ENCODE data around the gene OR1E1. TPM values are rescaled to one million over a fixed set of nuclear protein-coding genes. Genes with fewer than 3 reads are reported as not detected.
A peak's percentile ranks its signal among the peaks of the same experiment; 100 is the strongest.
"Not testable (repeated sequence)": the region's sequence is repeated elsewhere in the genome, so short reads cannot be mapped to it uniquely, and the experiment has no call there.

The OR1E1 gene
- not detected for polyA plus RNA-seq

GRCh38 chr17:3398310-3398709, at the start of gene OR1E1:
Gene OR1E1, minus strand, starts transcription at chr17:3398410. Its CDS starts 0 bp downstream, at chr17:3398410.
- peaks cover 0 to 4% (median 2%) of the 10 kb centered on the region in 3 donors for H3K9me3 Mint-ChIP-seq
- peaks cover 9% of the 10 kb centered on the region for H3K27me3 Mint-ChIP-seq
- H3K4me3 Mint-ChIP-seq, result no peak within 1 kb of the TSS
- peaks cover 1% of the 10 kb centered on the region for H3K36me3 Mint-ChIP-seq
- no peak within 1 kb of the TSS for H3K27ac Mint-ChIP-seq
- peaks cover 0 to 1% (median 0%) of the 10 kb centered on the region in 3 donors for H3K4me1 Mint-ChIP-seq

DNA sequence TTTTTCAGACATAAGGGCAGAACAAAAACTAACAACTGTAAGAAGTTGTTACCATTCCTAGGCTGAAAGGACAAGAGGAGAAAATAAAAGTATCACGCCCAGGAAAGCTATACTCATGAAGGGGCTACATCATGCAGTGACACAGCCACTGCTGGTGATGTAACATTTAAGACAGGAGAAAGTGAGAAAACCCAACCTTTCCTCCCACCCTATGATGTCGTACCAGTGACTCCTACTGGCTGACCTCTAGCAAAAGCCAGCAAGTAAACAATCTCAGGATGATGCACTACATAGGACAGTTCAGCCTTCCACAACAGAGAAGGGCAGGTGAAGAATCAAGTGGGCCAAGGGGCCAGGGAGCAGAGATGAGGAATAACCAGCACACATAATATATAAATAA, 49.4 kb upstream of the OR1E1 start:
- no peak overlapping the region for H3K27ac Mint-ChIP-seq
- H3K4me1 Mint-ChIP-seq, result no peaks in the 10 kb centered on the region
- peaks cover 4% of the 10 kb centered on the region for H3K36me3 Mint-ChIP-seq
- no peaks in the 10 kb centered on the region for H3K9me3 Mint-ChIP-seq
- no peak overlapping the region for H3K4me3 Mint-ChIP-seq
- H3K27me3 Mint-ChIP-seq, result peaks cover 2% of the 10 kb centered on the region

DNA sequence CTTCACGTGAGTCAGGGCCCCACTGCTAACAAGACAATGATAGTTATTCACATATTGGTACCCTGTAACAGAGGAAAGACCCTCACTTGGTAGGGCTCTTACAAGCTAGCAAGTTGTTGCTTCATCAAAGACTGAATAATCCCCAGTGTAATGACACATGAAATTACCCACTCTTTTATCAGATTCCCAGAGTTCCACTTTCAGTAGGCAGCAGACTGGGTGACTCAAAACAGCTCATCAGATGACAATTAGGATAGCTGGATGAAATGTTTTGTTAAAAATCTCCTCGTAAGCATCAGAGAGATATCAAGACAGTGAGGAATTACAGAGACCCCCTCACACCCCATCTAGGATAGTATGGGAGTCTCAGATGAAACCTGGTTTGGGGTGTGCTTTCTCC, 42.2 kb upstream of the OR1E1 start:
- Mint-ChIP-seq H3K4me1 (no peaks in the 10 kb centered on the region), H3K27me3 (peaks cover 10% of the 10 kb centered on the region), H3K9me3 (no peaks in the 10 kb centered on the region), H3K4me3 (no peak overlapping the region), H3K27ac (no peak overlapping the region), H3K36me3 (no peaks in the 10 kb centered on the region)

DNA sequence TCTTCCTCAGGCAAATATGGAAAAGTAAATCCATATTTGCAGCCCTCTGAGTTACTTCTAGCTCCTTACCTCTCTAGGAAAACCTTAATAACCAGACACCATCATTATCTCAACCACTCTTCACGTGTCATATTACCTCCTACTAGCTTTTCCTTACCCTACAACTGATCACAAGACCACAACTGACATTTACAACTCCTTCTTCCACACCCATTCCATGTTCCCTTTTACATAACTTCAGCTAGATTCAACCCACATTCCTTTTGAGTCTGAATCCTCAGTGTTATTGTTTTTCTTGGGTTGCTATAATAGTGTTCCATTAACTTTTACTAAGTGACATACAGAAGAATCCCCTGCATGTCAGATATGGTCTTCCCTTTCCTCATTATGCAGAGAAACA, 40.2 kb upstream of the OR1E1 start:
- peaks cover 11% of the 10 kb centered on the region for H3K27me3 Mint-ChIP-seq
- H3K27ac Mint-ChIP-seq, result no peak overlapping the region
- H3K4me3 Mint-ChIP-seq, result no peak overlapping the region
- H3K9me3 Mint-ChIP-seq, result no peaks in the 10 kb centered on the region
- H3K36me3 Mint-ChIP-seq, result peaks cover 2% of the 10 kb centered on the region
- H3K4me1 Mint-ChIP-seq, result peaks cover 0 to 2% (median 1%) of the 10 kb centered on the region in 3 donors

DNA sequence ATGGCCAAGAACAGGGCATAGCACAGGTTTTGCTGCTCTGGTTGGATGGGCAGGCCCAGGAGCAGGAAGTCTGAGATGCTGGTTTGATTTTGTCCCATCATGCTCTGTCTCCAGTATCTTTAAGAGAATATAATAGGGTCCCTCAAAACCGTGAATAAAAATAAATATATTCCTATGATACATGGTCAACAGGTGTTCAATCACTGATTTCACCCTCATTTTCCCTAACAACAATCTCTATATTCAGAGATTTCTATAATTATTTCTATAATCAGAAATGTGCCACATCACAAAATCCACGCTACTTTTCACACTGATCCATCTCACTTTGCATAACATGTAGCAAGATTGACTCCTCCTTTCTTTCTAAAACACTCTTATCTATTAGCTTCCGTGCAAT, 35.5 kb upstream of the OR1E1 start, which contains the start of gene OR1E2:
TSS of gene OR1E2 (minus strand) at position 101 of the 400 bp plus-strand sequence. CDS start at position 101, 0 bp downstream.
- Mint-ChIP-seq H3K4me3 (no peak within 1 kb of the TSS), H3K4me1 (peaks cover 0 to 4% (median 4%) of the 10 kb centered on the region in 3 donors), H3K27me3 (peaks cover 11% of the 10 kb centered on the region), H3K27ac (peak within 1 kb of the TSS in 2 of 3 donors; percentile 12 to 89), H3K9me3 (peaks cover 0 to 8% (median 5%) of the 10 kb centered on the region in 3 donors), H3K36me3 (peaks cover 2% of the 10 kb centered on the region)

GRCh38 chr17:3433215-3433614, 35.0 kb upstream of the OR1E1 start:
- Mint-ChIP-seq H3K27ac (peak overlapping the region in 1 of 3 donors; percentile 89), H3K27me3 (peaks cover 11% of the 10 kb centered on the region), H3K9me3 (peaks cover 0 to 11% (median 5%) of the 10 kb centered on the region in 3 donors)
- not testable (repeated sequence) for H3K36me3 Mint-ChIP-seq, H3K4me1 Mint-ChIP-seq, H3K4me3 Mint-ChIP-seq

- Mint-ChIP-seq H3K4me3 (peak overlapping the region in 1 of 4 donors; percentile 1), H3K9me3 (peaks cover 0 to 7% (median 0%) of the 10 kb centered on the region in 3 donors), H3K27ac (no peak overlapping the region), H3K4me1 (peaks cover 0 to 1% (median 0%) of the 10 kb centered on the region in 3 donors), H3K36me3 (no peaks in the 10 kb centered on the region), H3K27me3 (peaks cover 19% of the 10 kb centered on the region)
Measured at GRCh38 chr17:3418222-3418621, 20.0 kb upstream of the OR1E1 start.

DNA sequence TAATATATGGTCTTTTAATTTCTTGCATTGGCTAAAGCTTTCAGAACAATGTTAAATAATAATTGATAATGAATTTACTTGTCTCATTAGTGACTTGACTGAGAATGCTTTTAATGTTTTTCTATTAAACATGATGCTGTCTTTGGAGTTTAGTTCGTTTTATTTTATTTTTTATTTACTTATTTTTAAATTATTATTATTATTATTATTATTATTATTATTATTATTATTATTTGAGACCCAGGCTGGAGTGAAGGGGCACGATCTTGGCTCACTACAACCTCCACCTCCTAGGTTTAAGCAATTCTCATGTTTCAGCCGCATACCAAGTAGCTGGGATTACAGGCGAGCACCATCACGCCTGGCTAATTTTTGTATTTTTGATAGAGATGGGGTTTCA, 17.4 kb upstream of the OR1E1 start:
- Mint-ChIP-seq H3K9me3 (peaks cover 0 to 7% (median 0%) of the 10 kb centered on the region in 3 donors), H3K36me3 (no peaks in the 10 kb centered on the region), H3K4me1 (peaks cover 0 to 4% (median 3%) of the 10 kb centered on the region in 3 donors), H3K4me3 (no peak overlapping the region), H3K27me3 (peaks cover 22% of the 10 kb centered on the region), H3K27ac (no peak overlapping the region)

DNA sequence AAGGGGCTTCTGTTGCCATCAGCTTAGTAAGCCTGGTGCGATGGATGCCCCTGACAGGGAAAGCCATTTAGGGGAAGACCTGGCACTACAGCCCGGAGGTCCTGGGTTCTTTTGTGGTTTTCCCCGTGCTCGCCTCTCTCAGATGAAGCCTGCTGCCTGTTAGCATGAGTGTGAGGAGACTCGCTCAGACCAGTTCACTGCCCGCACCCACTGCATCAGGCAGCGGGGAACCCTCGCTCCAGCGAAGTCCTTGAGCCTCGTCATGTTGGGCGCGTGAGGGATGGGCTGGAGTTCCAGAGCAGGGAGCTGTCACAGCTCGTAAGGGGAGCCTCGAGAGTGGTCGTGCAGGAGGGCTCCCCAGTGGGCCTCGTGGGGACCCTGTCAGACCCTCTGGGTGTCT, 14.0 kb upstream of the OR1E1 start:
- H3K4me1 Mint-ChIP-seq, result not testable (repeated sequence)

GRCh38 chr17:3411070-3411469, 12.9 kb upstream of the OR1E1 start, which contains the start of gene OR3A3:
Gene OR3A3, plus strand, starts transcription at chr17:3411370.
- H3K27ac Mint-ChIP-seq, result no peak within 1 kb of the TSS
- peaks cover 24% of the 10 kb centered on the region for H3K27me3 Mint-ChIP-seq
- H3K9me3 Mint-ChIP-seq, result peaks cover 11 to 19% (median 15%) of the 10 kb centered on the region in 3 donors
- no peak within 1 kb of the TSS for H3K4me3 Mint-ChIP-seq
- H3K36me3 Mint-ChIP-seq, result no peaks in the 10 kb centered on the region
- peaks cover 0 to 4% (median 3%) of the 10 kb centered on the region in 3 donors for H3K4me1 Mint-ChIP-seq

More for the DNA sequence above, 14.0 kb upstream of the OR1E1 start:
- Mint-ChIP-seq H3K9me3 (peaks cover 8 to 11% (median 10%) of the 10 kb centered on the region in 3 donors), H3K27me3 (peaks cover 23% of the 10 kb centered on the region)
- not testable (repeated sequence) for H3K36me3 Mint-ChIP-seq, H3K4me3 Mint-ChIP-seq, H3K27ac Mint-ChIP-seq

- not testable (repeated sequence) for H3K4me1 Mint-ChIP-seq, H3K36me3 Mint-ChIP-seq, H3K27ac Mint-ChIP-seq, H3K4me3 Mint-ChIP-seq, H3K27me3 Mint-ChIP-seq
- peaks cover 8 to 20% (median 15%) of the 10 kb centered on the region in 3 donors for H3K9me3 Mint-ChIP-seq
Measured at GRCh38 chr17:3403856-3404255, 5.6 kb upstream of the OR1E1 start.

DNA sequence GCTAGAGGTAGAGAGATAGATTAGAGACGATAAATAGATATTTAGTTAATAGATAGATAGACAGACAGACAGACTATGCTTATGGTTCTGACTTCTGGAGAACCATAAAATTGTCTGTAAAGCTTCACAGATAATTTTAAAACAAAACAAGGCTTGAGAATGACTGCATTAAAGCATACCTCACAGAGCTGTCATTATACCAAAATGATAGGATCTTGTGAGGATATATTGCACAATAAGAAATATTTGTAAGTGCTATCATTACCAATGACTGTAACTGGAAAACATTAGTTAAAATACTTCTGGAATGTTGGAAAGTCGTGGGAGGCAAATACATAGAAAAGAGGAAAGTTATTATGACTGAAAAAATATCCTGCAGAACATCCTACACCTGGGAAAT, 3.6 kb upstream of the OR1E1 start:
- H3K27me3 Mint-ChIP-seq, result no peaks in the 10 kb centered on the region
- no peaks in the 10 kb centered on the region for H3K4me1 Mint-ChIP-seq
- H3K9me3 Mint-ChIP-seq, result peaks cover 4 to 8% (median 4%) of the 10 kb centered on the region in 3 donors
- H3K27ac Mint-ChIP-seq, result no peak overlapping the region
- no peak overlapping the region for H3K4me3 Mint-ChIP-seq
- H3K36me3 Mint-ChIP-seq, result no peaks in the 10 kb centered on the region

DNA sequence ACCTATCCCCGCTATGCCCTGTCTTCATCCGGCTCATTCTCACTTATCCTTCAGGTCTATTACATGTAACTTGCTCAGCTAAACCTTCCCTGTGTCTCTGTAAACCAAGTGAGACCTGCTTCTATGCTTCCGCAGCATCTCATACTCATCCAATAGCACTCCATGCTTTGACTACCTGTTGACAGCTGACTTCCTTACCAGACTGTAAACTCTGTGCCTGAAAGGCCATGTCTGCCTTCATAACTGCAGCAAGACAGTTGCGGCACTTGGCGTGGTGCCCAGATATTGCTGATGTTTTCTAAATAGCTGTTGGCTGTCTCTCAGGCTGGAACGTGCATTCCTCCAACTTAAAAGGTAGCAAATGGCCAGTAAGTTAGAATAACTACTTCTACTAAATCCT, 1.8 kb upstream of the OR1E1 start:
- H3K4me3 Mint-ChIP-seq, result no peak overlapping the region
- H3K27ac Mint-ChIP-seq, result no peak overlapping the region
- no peaks in the 10 kb centered on the region for H3K36me3 Mint-ChIP-seq
- H3K27me3 Mint-ChIP-seq, result peaks cover 5% of the 10 kb centered on the region
- peaks cover 0 to 2% (median 2%) of the 10 kb centered on the region in 3 donors for H3K9me3 Mint-ChIP-seq
- H3K4me1 Mint-ChIP-seq, result peaks cover 0 to 1% (median 0%) of the 10 kb centered on the region in 3 donors

GRCh38 chr17:3397801-3398200, 409 bp downstream of the OR1E1 start:
- not testable (repeated sequence) for H3K36me3 Mint-ChIP-seq, H3K4me3 Mint-ChIP-seq, H3K4me1 Mint-ChIP-seq, H3K27me3 Mint-ChIP-seq, H3K9me3 Mint-ChIP-seq, H3K27ac Mint-ChIP-seq

- no peak overlapping the region for H3K27ac Mint-ChIP-seq
- peaks cover 0 to 1% (median 0%) of the 10 kb centered on the region in 3 donors for H3K4me1 Mint-ChIP-seq
- H3K9me3 Mint-ChIP-seq, result peaks cover 4 to 12% (median 4%) of the 10 kb centered on the region in 3 donors
- peak overlapping the region in 1 of 4 donors; percentile 25 for H3K4me3 Mint-ChIP-seq
- H3K27me3 Mint-ChIP-seq, result peaks cover 22% of the 10 kb centered on the region
- peaks cover under 1% of the 10 kb centered on the region for H3K36me3 Mint-ChIP-seq
Measured at GRCh38 chr17:3389791-3390190, 8.4 kb downstream of the OR1E1 start.
